HepG2 (cell line): Measurements from ENCODE around the gene COMT. TPM values are rescaled to one million over a fixed set of nuclear protein-coding genes. Genes with fewer than 3 reads are reported as not detected.

Experiments used
- ATAC-seq: fragments of 200-7000 bp; cut with Tn5 transposase; 3 replicates; pipeline ENCODE4 v1.9.1; 2020; ENCODE audit warnings: mild to moderate bottlenecking, moderate library complexity
- BruUV-seq: library from RNA; stranded (reverse); fragments of 400-500 nt; replicated peaks from 2 replicates; lab custom pipeline; 2021; lab: Mats Ljungman, UMichigan
- CTCF ChIA-PET: fragments of 300-600 bp; formaldehyde crosslinking; extraction: SDS; loops from one replicate; lab custom pipeline; 2021; ENCODE audit warnings: low total read pairs, inconsistent platforms, low intra/inter-chr PET ratio; lab: Yijun Ruan, JAX
- POLR2A ChIA-PET: fragments of 350-600 bp; sonication (Branson Sonifier 250); formaldehyde crosslinking; loops from one replicate; lab custom pipeline; 2020; ENCODE audit warnings: antibody characterized with exemption, inconsistent platforms; lab: Yijun Ruan, JAX
- DNase-seq: peaks from one replicate; pipeline ENCODE4 v3.0.0-alpha.2; 2015; ENCODE audit warnings: low spot score
- FAIRE-seq: peaks from 3 replicates; lab custom pipeline; 2011; peaks lifted over from hg19 to GRCh38; lab: Jason Lieb, UNC
- H2AFZ ChIP-seq: one replicate; pipeline ENCODE4 v1.6.1; 2011; ENCODE audit warnings: low read length, inconsistent platforms
- H3K27ac ChIP-seq: fragments of 300-600 bp; 3 replicates; pipeline ENCODE4 v1.8.0; 2011; ENCODE audit warnings: mixed run types, mild to moderate bottlenecking, mixed read lengths, low read length, inconsistent platforms; ENCODE audit not compliant: insufficient read depth; ENCODE audit errors: extremely low read length
- H3K27me3 ChIP-seq, 2 experiments: fragments of 200-600 bp in 1 of 2; 2 replicates in 1 of 2; 3 replicates in 1 of 2; pipeline versions ENCODE4 v1.6.0 to v1.8.0; 2011; ENCODE audit warnings: low read length in 2 of 2, mild to moderate bottlenecking in 2 of 2, moderate library complexity in 2 of 2, inconsistent platforms in 1 of 2; ENCODE audit not compliant: insufficient read depth in 2 of 2, control insufficient read depth in 1 of 2
- H3K36me3 ChIP-seq, 2 experiments: fragments of 200-600 bp in 1 of 2; replicated peaks in 1 of 2; 2 replicates in 1 of 2; 3 replicates in 1 of 2; pipeline versions ENCODE4 v1.5.1 to v1.8.0; 2011; ENCODE audit warnings: low read length in 2 of 2, inconsistent platforms in 1 of 2; ENCODE audit not compliant: insufficient read depth in 2 of 2, control insufficient read depth in 1 of 2
- H3K4me1 ChIP-seq: 2 replicates; pipeline ENCODE4 v1.5.1; 2012; ENCODE audit warnings: low read length, inconsistent platforms; ENCODE audit not compliant: insufficient read depth
- H3K4me2 ChIP-seq: 2 replicates; pipeline ENCODE4 v1.6.0; 2011; ENCODE audit warnings: low read depth, low read length, inconsistent platforms
- H3K4me3 ChIP-seq, 3 experiments: fragments of 200-600 bp in 1 of 3; sonication (generic), shearing (Covaris generic) in 1 of 3; replicated peaks in 1 of 3; 2 replicates each; pipeline ENCODE4 v1.5.1; 2011 to 2016; ENCODE audit warnings: low read length in 3 of 3, inconsistent platforms in 2 of 3, low read depth in 2 of 3, mild to moderate bottlenecking in 2 of 3, control low read depth in 1 of 3, mixed read lengths in 1 of 3; ENCODE audit not compliant: insufficient read depth in 1 of 3
- H3K79me2 ChIP-seq: one replicate; pipeline ENCODE4 v1.6.1; 2011; ENCODE audit warnings: low read length, inconsistent platforms; ENCODE audit not compliant: insufficient read depth
- H3K9ac ChIP-seq: 2 replicates; pipeline ENCODE4 v1.6.0; 2011; ENCODE audit warnings: mild to moderate bottlenecking, low read depth, low read length, inconsistent platforms; ENCODE audit not compliant: insufficient read depth
- H3K9me3 ChIP-seq: 2 replicates; pipeline ENCODE4 v1.5.1; 2012; ENCODE audit warnings: mild to moderate bottlenecking, low read length
- H4K20me1 ChIP-seq: 2 replicates; pipeline ENCODE4 v1.6.0; 2011; ENCODE audit warnings: inconsistent platforms, mild to moderate bottlenecking, low read length, moderate library complexity; ENCODE audit not compliant: insufficient read depth
- BORCS8-MEF2B ChIP-seq: sonication (generic); formaldehyde crosslinking; IDR thresholded peaks from 2 replicates; pipeline ENCODE4 v1.8.0; 2022; ENCODE audit warnings: mild to moderate bottlenecking, missing genetic modification reagents
- ETV5 ChIP-seq: IDR thresholded peaks from 2 replicates; pipeline ENCODE4 v1.6.1; 2018; ENCODE audit warnings: missing biosample characterization, missing genetic modification reagents, inconsistent platforms, borderline replicate concordance
- HNF4A ChIP-seq: sonication (generic); formaldehyde crosslinking; IDR thresholded peaks from 2 replicates; pipeline ENCODE4 v1.4.0; 2020; ENCODE audit warnings: missing genetic modification reagents
- NR2F6 ChIP-seq, 2 experiments: IDR thresholded peaks; 2 replicates each; pipeline ENCODE4 v1.6.1; 2016; ENCODE audit warnings: antibody characterized with exemption in 1 of 2, mild to moderate bottlenecking in 1 of 2
- PRDM4 ChIP-seq: sonication (generic); formaldehyde crosslinking; IDR thresholded peaks from 2 replicates; pipeline ENCODE4 v1.9.0; 2021; ENCODE audit warnings: missing genetic modification reagents, borderline replicate concordance
- RBM22 ChIP-seq: fragments of 200-400 bp; formaldehyde crosslinking; optimal IDR thresholded peaks from 2 replicates; pipeline ENCODE3; 2017; ENCODE audit warnings: mild to moderate bottlenecking, low read length, moderate library complexity
- SOX13 ChIP-seq, 3 experiments: fragments of 450-650 bp in 1 of 3; sonication (generic) in 1 of 3; formaldehyde crosslinking in 1 of 3; IDR thresholded peaks in 2 of 3; conservative IDR thresholded peaks in 1 of 3; 2 replicates each; pipeline versions ENCODE4 v1.5.0 to v1.6.1; 2016 to 2020; ENCODE audit warnings: antibody characterized with exemption in 1 of 3, mild to moderate bottlenecking in 1 of 3, missing compliant biosample characterization in 1 of 3, missing genetic modification reagents in 1 of 3, moderate library complexity in 1 of 3
- ZBTB39 ChIP-seq: sonication (generic); formaldehyde crosslinking; IDR thresholded peaks from 2 replicates; pipeline ENCODE4 v1.5.0; 2020; ENCODE audit warnings: missing genetic modification reagents
- ZC3H4 ChIP-seq: sonication (generic); formaldehyde crosslinking; IDR thresholded peaks from 2 replicates; pipeline ENCODE4 v1.4.0; 2020; ENCODE audit warnings: missing genetic modification reagents, borderline replicate concordance
- ZNF18 ChIP-seq: sonication (generic); formaldehyde crosslinking; IDR thresholded peaks from 2 replicates; pipeline ENCODE4 v1.8.0; 2022; ENCODE audit warnings: mild to moderate bottlenecking, missing genetic modification reagents; ENCODE audit not compliant: insufficient replicate concordance
- ZNF740 ChIP-seq: sonication (generic); formaldehyde crosslinking; IDR thresholded peaks from 2 replicates; pipeline ENCODE4 v1.4.0; 2020; ENCODE audit warnings: missing genetic modification reagents
- WGBS: methylation state at CpG from one replicate; pipeline ENCODE4 v1.1.6; 2017; ENCODE audit warnings: low lambda C conversion rate; 5-methylcytosine and 5-hydroxymethylcytosine counted together
- in situ Hi-C: cut with HindIII; loops from 2 replicates; pipeline ENCODE4 v1.10.0; 2017; ENCODE audit warnings: low pct_unique_long_range_greater_than_20kb; ENCODE audit not compliant: extremely low pct_ligation_motif_present
- intact Hi-C: fragments of 100-400 bp; cut with micrococcal nuclease; formaldehyde crosslinking; loops from one replicate; pipeline ENCODE4 v1.10.0; 2022; ENCODE audit not compliant: unreplicated experiment
- polyA plus RNA-seq, 8 experiments: library from polyadenylated mRNA; depleted of rRNA in 3 of 8; stranded (reverse) in 7 of 8; unstranded in 1 of 8; fragments of >200 nt; fragmentation: Illumina TruSeq in 4 of 8; extraction: Trizol in 4 of 8; gene quantifications; 2 replicates each; pipeline versions ENCODE4 v1.2.1 to v1.2.3, GENCODE V29; 2011 to 2016; ENCODE audit warnings: low read depth in 4 of 8, missing spikeins in 1 of 8, mixed read lengths in 1 of 8; ENCODE audit not compliant: insufficient read depth in 1 of 8
- total RNA-seq, 5 experiments: library from RNA; depleted of rRNA; stranded (reverse); fragments of >200 nt; fragmentation: Illumina TruSeq; extraction: Trizol; gene quantifications; 2 replicates each; pipeline ENCODE4 v1.2.3, GENCODE V29; 2016; ENCODE audit warnings: low read depth in 1 of 5

Gene COMT
- total and polyA plus RNA-seq, 2 of the 13 experiments (the other 11 are each of a cell fraction or from before 2014, with no cell fraction given), result 156 to 162 TPM

- TF ChIP-seq ETV5, result no peak; the same call in 1 of the 2 replicates
These were observed 18.3 kb downstream of the COMT start (continued) for GRCh38 chr22:19959587-19960490.

- H3K4me2 ChIP-seq, result peak overlapping the region; percentile 100
- ChIA-PET CTCF (no interaction called here), POLR2A (interaction anchor here (1.5 kb wide), 1 partner anchor 10 kb away, joined by 5 read pairs; no protein-coding TSS in a partner anchor)
- no peak overlapping the region for H2AFZ ChIP-seq
- no peak for FAIRE-seq
- peaks cover 4 to 18% of the 10 kb centered on the region in 2 experiments; a peak in 3 of 5 replicates for H3K36me3 ChIP-seq
- no peak for DNase-seq
- peak overlapping the region; percentile 75 for H3K9ac ChIP-seq
- no peaks in the 10 kb centered on the region for H3K27me3 ChIP-seq
- no peaks in the 10 kb centered on the region for H3K9me3 ChIP-seq
- no peak for ATAC-seq
- in situ Hi-C loops, result no loop called here
- H3K27ac ChIP-seq, result peak overlapping the region; percentile 99
- no peaks in the 10 kb centered on the region for H4K20me1 ChIP-seq
- peaks cover 12% of the 10 kb centered on the region for H3K79me2 ChIP-seq
- intact Hi-C loops, result no loop called here
- WGBS, result 40% methylated on average over 6 of the region's 12 CpGs
- peak overlapping the region in 1 of 3 experiments; percentile 83; a peak in 4 of 6 replicates for H3K4me3 ChIP-seq
- BruUV-seq, result no TSS peak
- H3K4me1 ChIP-seq, result peaks cover 65% of the 10 kb centered on the region
- peak; percentile 76 for TF ChIP-seq ZC3H4
- 0 out of 2 replicates have a peak, but pooled peaks have one; percentile 11 for TF ChIP-seq PRDM4 (CRISPR knock-in tag)
- TF ChIP-seq ZBTB39 (CRISPR knock-in tag), result no peak
- TF ChIP-seq RBM22, result peak; percentile 14
- 0 out of 2 replicates have a peak, but pooled peaks have one; percentile 40 for TF ChIP-seq ZNF740 (CRISPR knock-in tag)
- peak; percentile 50 for TF ChIP-seq ZNF18 (CRISPR knock-in tag)
- TF ChIP-seq SOX13 (IDR thresholded peaks at IDR 0.05), result no peak
- no peak for TF ChIP-seq SOX13 (CRISPR knock-in tag; conservative IDR thresholded peaks at IDR 0.05 in 1 of 2, IDR thresholded peaks at IDR 0.05 in 1 of 2)
- TF ChIP-seq HNF4A (CRISPR knock-in tag), result peak; percentile 10
- TF ChIP-seq NR2F6 (IDR thresholded peaks at IDR 0.05), result peak; percentile 37; the same call in 1 of the 2 replicates
- TF ChIP-seq NR2F6 (CRISPR knock-in tag; IDR thresholded peaks at IDR 0.05), result peak; percentile 20; the same call in 1 of the 2 replicates
- TF ChIP-seq BORCS8-MEF2B, result 0 out of 2 replicates have a peak, but pooled peaks have one; percentile 12
These were observed 19.1 kb downstream of the COMT start for GRCh38 chr22:19960491-19961200.
